Measurements from ENCODE around the gene NPB. TPM values are rescaled to one million over a fixed set of nuclear protein-coding genes. Genes with fewer than 3 reads are reported as not detected.

Gene NPB
- total and polyA plus RNA-seq, 2 donors (not counting 1 experiment from before 2014, with no cell fraction given), result 0.44 TPM; not detected in 1

- no peak for TF ChIP-seq CTCF (IDR thresholded peaks at IDR 0.05)
- no peak for TF ChIP-seq EZH2 (IDR thresholded peaks at IDR 0.05; ENCODE audit: borderline replicate concordance, insufficient read depth, low read depth, low read length, poor library complexity, severe bottlenecking)
- Histone ChIP-seq H3K9me3 (ENCODE audit: control extremely low read depth in 1 of 3, control insufficient read depth in 2 of 3, insufficient read depth in 1 of 3, low read length in 2 of 3) (no peaks in the 10 kb centered on the region), H3K9ac (ENCODE audit: low read length) (no peak overlapping the region), H3K27me3 (replicated peaks in 1 of 4; ENCODE audit: control extremely low read depth in 1 of 4, control insufficient read depth in 3 of 4, insufficient read depth in 4 of 4, low read length in 3 of 4) (peaks cover 0 to 20% (median 7%) of the 10 kb centered on the region in 4 experiments), H3K4me2 (replicated peaks; ENCODE audit: low read depth, low read length, poor library complexity, severe bottlenecking) (no peak overlapping the region), H3K36me3 (replicated peaks in 1 of 2; ENCODE audit: control extremely low read depth in 1 of 2, control insufficient read depth in 1 of 2, extremely low read depth in 1 of 2, insufficient read depth in 2 of 2, low read length in 1 of 2) (peaks cover 0 to 35% of the 10 kb centered on the region in 2 experiments), H3K79me2 (ENCODE audit: control insufficient read depth, insufficient read depth, low read length) (no peaks in the 10 kb centered on the region), H2AFZ (ENCODE audit: insufficient read depth, low read depth, low read length, poor library complexity, severe bottlenecking) (no peak overlapping the region), H3K4me1 (ENCODE audit: control insufficient read depth in 2 of 2, insufficient read depth in 2 of 2, low read length in 2 of 2) (peaks cover 6 to 15% of the 10 kb centered on the region in 2 donors), H3K27ac (ENCODE audit: low read length in 2 of 2) (no peak overlapping the region), H3K4me3 (ENCODE audit: control extremely low read depth in 1 of 5, extremely low read depth in 1 of 5, insufficient read depth in 1 of 5, low read depth in 2 of 5, low read length in 4 of 5) (no peak overlapping the region), H4K20me1 (ENCODE audit: control insufficient read depth, insufficient read depth, low read length, poor library complexity, severe bottlenecking) (no peaks in the 10 kb centered on the region)
- Mint-ChIP-seq H3K27ac (no peak overlapping the region), H3K4me1 (peaks cover 5% of the 10 kb centered on the region), H3K9me3 (ENCODE audit: insufficient read depth) (no peaks in the 10 kb centered on the region), H3K4me3 (no peak overlapping the region), H3K27me3 (peaks cover 7% of the 10 kb centered on the region)
- ATAC-seq (ENCODE audit: low read depth) (no peak), DNase-seq (no peak)
- intact Hi-C loops (cut with micrococcal nuclease), result no loop called here
- ChIA-PET POLR2A (no interaction called here), CTCF (interaction anchor here (1.1 kb wide), 1 partner anchor 30 kb away, joined by 3 read pairs; no protein-coding TSS in a partner anchor)
- 100% methylated on average over 9 of the region's 9 CpGs for WGBS (ENCODE audit: insufficient coverage)
Measured at GRCh38 chr17:81898885-81899284, 3.2 kb upstream of the NPB start.

- Histone ChIP-seq H3K4me3 (ENCODE audit: control extremely low read depth in 1 of 5, extremely low read depth in 1 of 5, insufficient read depth in 1 of 5, low read depth in 2 of 5, low read length in 4 of 5) (no peak overlapping the region), H3K9ac (ENCODE audit: low read length) (no peak overlapping the region), H3K79me2 (ENCODE audit: control insufficient read depth, insufficient read depth, low read length) (no peaks in the 10 kb centered on the region), H3K4me1 (ENCODE audit: control insufficient read depth in 2 of 2, insufficient read depth in 2 of 2, low read length in 2 of 2) (peaks cover 6 to 15% of the 10 kb centered on the region in 2 donors), H2AFZ (ENCODE audit: insufficient read depth, low read depth, low read length, poor library complexity, severe bottlenecking) (no peak overlapping the region), H3K27me3 (replicated peaks in 1 of 4; ENCODE audit: control extremely low read depth in 1 of 4, control insufficient read depth in 3 of 4, insufficient read depth in 4 of 4, low read length in 3 of 4) (peaks cover 0 to 20% (median 7%) of the 10 kb centered on the region in 4 experiments), H3K9me3 (ENCODE audit: control extremely low read depth in 1 of 3, control insufficient read depth in 2 of 3, insufficient read depth in 1 of 3, low read length in 2 of 3) (no peaks in the 10 kb centered on the region), H3K27ac (ENCODE audit: low read length in 2 of 2) (no peak overlapping the region), H4K20me1 (ENCODE audit: control insufficient read depth, insufficient read depth, low read length, poor library complexity, severe bottlenecking) (no peaks in the 10 kb centered on the region), H3K36me3 (replicated peaks in 1 of 2; ENCODE audit: control extremely low read depth in 1 of 2, control insufficient read depth in 1 of 2, extremely low read depth in 1 of 2, insufficient read depth in 2 of 2, low read length in 1 of 2) (peaks cover 0 to 41% of the 10 kb centered on the region in 2 experiments), H3K4me2 (replicated peaks; ENCODE audit: low read depth, low read length, poor library complexity, severe bottlenecking) (no peak overlapping the region)
- Mint-ChIP-seq H3K4me1 (peaks cover 5% of the 10 kb centered on the region), H3K9me3 (ENCODE audit: insufficient read depth) (no peaks in the 10 kb centered on the region), H3K27ac (no peak overlapping the region), H3K4me3 (no peak overlapping the region), H3K27me3 (peaks cover 7% of the 10 kb centered on the region)
- 97% methylated on average over 21 of the region's 22 CpGs for WGBS (ENCODE audit: insufficient coverage)
- intact Hi-C loops (cut with micrococcal nuclease), result no loop called here
- ChIA-PET CTCF (no interaction called here), POLR2A (no interaction called here)
- TF ChIP-seq EZH2 (IDR thresholded peaks at IDR 0.05; ENCODE audit: borderline replicate concordance, insufficient read depth, low read depth, low read length, poor library complexity, severe bottlenecking) (no peak), CTCF (IDR thresholded peaks at IDR 0.05) (no peak)
- DNase-seq (no peak), ATAC-seq (ENCODE audit: low read depth) (no peak)
Measured at GRCh38 chr17:81899514-81900166, 2.4 kb upstream of the NPB start.

Data from B cell (primary cell).